Fibroblast of the aortic adventitia (primary cell): ENCODE measurements around the gene PRMT7. TPM values are rescaled to one million over a fixed set of nuclear protein-coding genes. Genes with fewer than 3 reads are reported as not detected.

ENCODE experiments used
- DNase-seq: peaks from one replicate; pipeline ENCODE4 v3.0.0-alpha.2; 2010; ENCODE audit warnings: low read depth
- H3K4me3 ChIP-seq: 2 replicates; pipeline ENCODE4 v1.5.1; 2011; ENCODE audit warnings: low read depth, mild to moderate bottlenecking, control low read depth, low read length, moderate library complexity
- CTCF ChIP-seq: IDR thresholded peaks from 2 replicates; pipeline ENCODE4 v1.5.1; 2011; ENCODE audit warnings: mild to moderate bottlenecking, low read length, control low read depth, inconsistent platforms; ENCODE audit not compliant: insufficient read depth
- total RNA-seq: library from RNA; depleted of rRNA; stranded (reverse); fragments of >200 nt; gene quantifications from 2 replicates; pipeline ENCODE4 v1.2.3, GENCODE V29; 2012; ENCODE audit warnings: low replicate concordance

PRMT7 gene
- total RNA-seq, 1 donor = 42.1 TPM

GRCh38 chr16:68367440-68367839 is 56.6 kb downstream of the PRMT7 start:
- no peak for TF ChIP-seq CTCF
- DNase-seq = no peak

GRCh38 chr16:68367891-68368290 is 57.1 kb downstream of the PRMT7 start:
- DNase-seq = no peak
- H3K4me3 ChIP-seq = no peak overlapping the region
- no peak for TF ChIP-seq CTCF

More at GRCh38 chr16:68367440-68367839, 56.6 kb downstream of the PRMT7 start:
- H3K4me3 ChIP-seq = no peak overlapping the region

GRCh38 chr16:68368301-68368888 is 57.6 kb downstream of the PRMT7 start:
- no peak overlapping the region for H3K4me3 ChIP-seq
- no peak for DNase-seq
- TF ChIP-seq CTCF = no peak

GRCh38 chr16:68369168-68369567 is 58.3 kb downstream of the PRMT7 start:
- DNase-seq = no peak
- TF ChIP-seq CTCF = no peak
- H3K4me3 ChIP-seq = no peak overlapping the region

GRCh38 chr16:68369697-68370580 is 59.1 kb downstream of the PRMT7 start:
- no peak for TF ChIP-seq CTCF
- DNase-seq = no peak
- no peak overlapping the region for H3K4me3 ChIP-seq

- DNase-seq = no peak
- no peak overlapping the region for H3K4me3 ChIP-seq
- TF ChIP-seq CTCF = no peak
Measured at GRCh38 chr16:68370581-68371275, 59.9 kb downstream of the PRMT7 start.
